Melanocyte of skin (primary cell): ENCODE measurements around the gene USP9Y. TPM values are rescaled to one million over a fixed set of nuclear protein-coding genes. Genes with fewer than 3 reads are reported as not detected.

ENCODE experiments used
- total RNA-seq, 2 donors: library from RNA; depleted of rRNA; stranded (reverse); fragments of >200 nt; gene quantifications; 2 replicates each; pipeline ENCODE4 v1.2.3, GENCODE V29; 2012

The USP9Y gene, protein sequence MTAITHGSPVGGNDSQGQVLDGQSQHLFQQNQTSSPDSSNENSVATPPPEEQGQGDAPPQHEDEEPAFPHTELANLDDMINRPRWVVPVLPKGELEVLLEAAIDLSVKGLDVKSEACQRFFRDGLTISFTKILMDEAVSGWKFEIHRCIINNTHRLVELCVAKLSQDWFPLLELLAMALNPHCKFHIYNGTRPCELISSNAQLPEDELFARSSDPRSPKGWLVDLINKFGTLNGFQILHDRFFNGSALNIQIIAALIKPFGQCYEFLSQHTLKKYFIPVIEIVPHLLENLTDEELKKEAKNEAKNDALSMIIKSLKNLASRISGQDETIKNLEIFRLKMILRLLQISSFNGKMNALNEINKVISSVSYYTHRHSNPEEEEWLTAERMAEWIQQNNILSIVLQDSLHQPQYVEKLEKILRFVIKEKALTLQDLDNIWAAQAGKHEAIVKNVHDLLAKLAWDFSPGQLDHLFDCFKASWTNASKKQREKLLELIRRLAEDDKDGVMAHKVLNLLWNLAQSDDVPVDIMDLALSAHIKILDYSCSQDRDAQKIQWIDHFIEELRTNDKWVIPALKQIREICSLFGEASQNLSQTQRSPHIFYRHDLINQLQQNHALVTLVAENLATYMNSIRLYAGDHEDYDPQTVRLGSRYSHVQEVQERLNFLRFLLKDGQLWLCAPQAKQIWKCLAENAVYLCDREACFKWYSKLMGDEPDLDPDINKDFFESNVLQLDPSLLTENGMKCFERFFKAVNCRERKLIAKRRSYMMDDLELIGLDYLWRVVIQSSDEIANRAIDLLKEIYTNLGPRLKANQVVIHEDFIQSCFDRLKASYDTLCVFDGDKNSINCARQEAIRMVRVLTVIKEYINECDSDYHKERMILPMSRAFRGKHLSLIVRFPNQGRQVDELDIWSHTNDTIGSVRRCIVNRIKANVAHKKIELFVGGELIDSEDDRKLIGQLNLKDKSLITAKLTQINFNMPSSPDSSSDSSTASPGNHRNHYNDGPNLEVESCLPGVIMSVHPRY (N-terminal part only)
- total RNA-seq, result 10 to 100 TPM; 13.4 to 14.7 TPM

DNA sequence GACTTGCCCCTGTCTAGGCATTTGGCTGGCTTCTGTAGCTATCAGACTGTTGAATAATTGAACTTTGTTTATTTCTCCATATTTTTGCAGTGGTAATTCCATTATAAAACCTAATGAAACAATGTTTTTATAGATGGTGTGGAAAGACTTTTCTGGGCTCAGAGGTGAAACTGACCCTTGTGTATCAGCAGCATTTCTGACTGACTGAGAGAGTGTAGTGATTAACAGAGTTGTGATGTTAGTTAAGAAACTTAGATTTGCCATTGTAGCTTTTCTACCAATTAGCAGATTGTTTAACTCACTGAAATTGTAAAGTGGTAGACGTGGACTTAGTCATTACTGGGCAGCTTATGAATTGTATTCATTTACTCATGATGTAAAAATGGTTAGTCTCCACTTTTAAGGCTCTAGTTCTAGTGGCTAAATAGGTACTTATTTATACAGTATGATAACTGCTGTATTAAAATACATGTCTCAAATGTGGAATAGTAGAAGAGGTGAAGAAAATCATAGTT, at the start of gene USP9Y:
TSS of gene USP9Y (plus strand) at position 51 of the 515 bp plus-strand sequence. CDS start 8,217 bp downstream, outside the sequence.

DNA sequence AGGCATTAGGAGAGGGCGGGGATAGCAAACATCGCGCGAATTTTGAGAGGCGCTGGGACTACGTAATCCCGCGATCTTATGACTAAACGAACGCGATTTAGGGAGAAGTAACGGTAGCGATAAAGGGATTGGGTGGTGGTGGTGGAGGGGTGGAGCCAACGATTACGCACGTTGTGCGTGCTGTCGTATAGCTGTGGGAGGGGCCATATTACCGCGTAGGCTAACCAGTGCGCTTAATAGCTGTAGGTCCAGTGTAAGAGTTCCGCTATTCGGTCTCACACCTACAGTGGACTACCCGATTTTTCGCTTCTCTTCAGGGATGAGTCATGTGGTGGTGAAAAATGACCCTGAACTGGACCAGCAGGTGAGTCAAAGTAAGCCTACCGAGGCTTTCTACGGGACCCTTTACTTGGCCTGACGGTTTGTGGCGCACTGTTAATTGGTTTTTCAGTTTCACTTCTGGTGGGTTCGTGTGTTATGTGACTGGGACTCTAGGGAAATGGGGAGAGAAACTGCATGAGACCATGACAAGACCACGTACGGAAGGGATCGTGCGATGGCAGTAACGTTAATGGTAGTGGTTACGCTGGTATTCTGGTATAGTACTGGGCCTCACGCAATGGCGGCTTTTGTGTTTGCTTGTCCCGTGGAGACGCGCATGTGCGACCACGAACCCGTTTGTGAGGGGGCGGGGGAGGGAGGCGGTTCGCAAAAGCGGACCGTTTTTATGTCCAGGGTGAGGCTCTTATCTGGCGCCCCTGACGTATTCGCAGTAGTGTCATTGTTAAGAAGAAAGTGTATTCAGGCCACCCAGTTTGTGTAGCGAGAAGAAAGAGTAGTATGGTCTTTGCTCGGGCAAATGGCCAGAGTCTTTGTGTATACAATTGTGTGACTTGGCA, 203.8 kb downstream of the USP9Y start, which contains the start of gene DDX3Y:
TSS of gene DDX3Y (plus strand) at position 251 of the 899 bp plus-strand sequence. CDS start at position 320, 69 bp downstream.

Other genes starting within 250 kb of the USP9Y start
- 10 to 100 TPM; 48.5 to 72.9 TPM for gene DDX3Y, start 203.6 kb downstream of the USP9Y start, total RNA-seq